Activated CD4-positive, alpha-beta T cell treated with anti-CD3 and anti-CD28 coated beads, Interleukin-2, amount 10 ng/mL, durations not matched to agents 7 days and 5 days (primary cell): ENCODE data around the gene STMN1. TPM values are rescaled to one million over a fixed set of nuclear protein-coding genes. Genes with fewer than 3 reads are reported as not detected.

Experiments
- CTCF ChIA-PET: fragments of 350-600 bp; sonication (Branson Sonifier 250); formaldehyde crosslinking; loops from one replicate; lab custom pipeline; 2021; ENCODE audit warnings: antibody characterized with exemption; lab: Charles Lee
- POLR2A ChIA-PET: fragments of 350-600 bp; sonication (Branson Sonifier 250); formaldehyde crosslinking; loops from one replicate; lab custom pipeline; 2021; ENCODE audit warnings: antibody characterized with exemption; lab: Charles Lee
- DNase-seq: peaks from one replicate; pipeline ENCODE4 v3.0.0-alpha.2; 2020
- H3K27ac Mint-ChIP-seq: one replicate; pipeline ENCODE4 v1.8.0; 2021; ENCODE audit warnings: mild to moderate bottlenecking, moderate library complexity, mixed read lengths
- H3K27me3 Mint-ChIP-seq: one replicate; pipeline ENCODE4 v1.8.0; 2021; ENCODE audit warnings: mixed read lengths
- H3K36me3 Mint-ChIP-seq: one replicate; pipeline ENCODE4 v1.8.0; 2021; ENCODE audit warnings: low read depth, mixed read lengths
- H3K4me1 Mint-ChIP-seq: one replicate; pipeline ENCODE4 v1.8.0; 2021; ENCODE audit warnings: mixed read lengths
- H3K4me3 Mint-ChIP-seq: one replicate; pipeline ENCODE4 v1.8.0; 2021; ENCODE audit warnings: mild to moderate bottlenecking, moderate library complexity, mixed read lengths
- H3K9me3 Mint-ChIP-seq: one replicate; pipeline ENCODE4 v1.8.0; 2021; ENCODE audit warnings: mixed read lengths
- total RNA-seq, 2 experiments: library from RNA; stranded (reverse); gene quantifications; one replicate each; pipeline ENCODE4 v1.2.3, GENCODE V29; 2021

Gene STMN1
- total RNA-seq, 2 experiments from 2014 or later: 800 to 1,022 TPM

DNA sequence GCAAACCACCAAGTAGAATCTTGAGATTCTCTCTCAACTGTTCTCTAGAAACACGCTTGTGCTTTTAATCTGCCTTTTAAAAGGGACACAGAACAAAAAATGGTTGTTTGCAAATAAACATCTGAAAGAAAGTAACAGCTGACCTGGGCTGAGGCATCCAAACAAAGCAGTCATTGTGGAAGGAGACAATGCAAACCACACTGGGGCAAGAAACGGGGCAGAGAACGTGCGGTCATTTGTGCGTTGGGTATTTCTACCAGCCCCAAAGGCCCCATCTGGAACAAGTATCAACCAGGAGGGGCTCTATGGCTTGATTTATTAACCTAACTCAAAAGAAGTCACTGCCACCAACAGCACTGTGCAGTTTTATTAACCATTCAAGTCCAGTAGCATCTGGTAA, 6.0 kb downstream of the STMN1 start:
- peaks cover 70% of the 10 kb centered on the region for H3K36me3 Mint-ChIP-seq
- DNase-seq: no peak
- H3K4me3 Mint-ChIP-seq: no peak overlapping the region
- ChIA-PET POLR2A (no interaction called here), CTCF (interaction anchor here (1.0 to 9.8 kb wide), 3 partner anchors 16 to 105 kb away, joined by 3 to 154 read pairs (median 3); partner anchors contain the start of gene PAFAH2)
- H3K27ac Mint-ChIP-seq: peak overlapping the region; percentile 80
- H3K27me3 Mint-ChIP-seq: no peaks in the 10 kb centered on the region
- H3K9me3 Mint-ChIP-seq: no peaks in the 10 kb centered on the region
- H3K4me1 Mint-ChIP-seq: peaks cover 58% of the 10 kb centered on the region

DNA sequence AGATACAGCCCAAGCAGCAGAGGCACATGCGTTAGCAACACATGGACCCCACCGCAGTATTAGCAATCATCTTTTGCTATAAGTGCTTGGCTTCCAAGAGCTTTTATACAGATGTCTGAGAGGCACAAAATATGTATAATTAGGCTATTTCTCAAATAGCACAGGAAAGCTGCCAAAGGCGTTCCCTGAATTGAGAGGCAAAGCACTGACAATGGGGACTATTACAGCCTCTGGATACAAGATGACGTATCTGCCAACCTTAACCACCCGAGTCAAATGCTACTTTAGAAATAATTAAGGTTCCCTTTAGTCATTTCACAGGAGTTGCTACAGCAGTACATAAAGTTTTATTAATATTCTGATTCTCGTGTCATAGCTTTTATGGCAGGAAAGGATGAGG, 6.4 kb downstream of the STMN1 start:
- no peaks in the 10 kb centered on the region for H3K9me3 Mint-ChIP-seq
- peaks cover 68% of the 10 kb centered on the region for H3K36me3 Mint-ChIP-seq
- H3K4me1 Mint-ChIP-seq: peaks cover 61% of the 10 kb centered on the region
- H3K4me3 Mint-ChIP-seq: no peak overlapping the region
- POLR2A ChIA-PET: no interaction called here
- CTCF ChIA-PET: interaction anchor here (1.3 to 9.8 kb wide), 2 partner anchors 97 to 105 kb away, joined by 3 to 154 read pairs; partner anchors contain the start of gene PAFAH2
- no peak for DNase-seq
- H3K27me3 Mint-ChIP-seq: no peaks in the 10 kb centered on the region
- H3K27ac Mint-ChIP-seq: peak overlapping the region; percentile 80

DNA sequence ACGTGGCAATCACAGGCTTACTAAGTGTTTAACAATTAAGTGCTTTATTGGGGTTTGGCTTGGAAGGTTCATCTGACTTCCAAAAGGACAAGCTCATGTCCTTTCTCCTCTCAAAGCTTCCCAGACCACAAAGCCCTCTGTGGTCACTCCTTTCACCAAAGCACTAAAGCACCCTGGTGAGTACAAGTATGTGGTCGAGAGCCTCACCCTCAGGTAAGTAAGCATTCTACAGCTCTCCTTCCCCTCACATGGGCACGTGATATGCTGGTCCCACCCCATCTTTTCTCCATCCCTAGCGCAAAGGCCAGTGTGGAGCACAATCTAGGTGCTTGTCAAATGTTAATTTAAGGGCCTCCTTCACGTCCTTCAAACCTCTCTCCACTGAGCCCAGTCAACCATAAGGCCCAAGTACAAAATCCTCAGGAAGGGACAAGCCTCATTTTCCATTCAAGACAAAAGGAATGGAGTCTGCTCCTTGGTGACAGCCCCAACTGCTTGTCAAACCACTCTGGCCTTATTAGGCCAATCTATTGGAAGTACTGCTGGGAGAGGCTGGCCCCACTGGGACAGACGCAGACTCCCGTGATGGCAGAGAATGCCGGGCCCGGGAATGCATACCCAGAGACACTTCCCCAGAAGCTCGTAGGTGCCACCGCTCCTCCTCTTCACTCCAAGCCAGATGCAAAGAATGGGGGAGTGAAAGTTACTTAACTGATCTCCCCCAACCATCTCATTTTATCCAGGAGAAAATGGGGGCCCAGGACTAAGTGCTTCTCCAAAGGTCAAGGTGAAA, 7.8 kb downstream of the STMN1 start:
- Mint-ChIP-seq H3K4me3 (no peak overlapping the region), H3K27me3 (no peaks in the 10 kb centered on the region), H3K9me3 (no peaks in the 10 kb centered on the region), H3K27ac (peak overlapping the region; percentile 58), H3K4me1 (peaks cover 50% of the 10 kb centered on the region), H3K36me3 (peaks cover 56% of the 10 kb centered on the region)
- CTCF ChIA-PET: interaction anchor here (0.6 to 9.8 kb wide), 2 partner anchors 98 to 787 kb away, joined by 4 to 154 read pairs; partner anchors contain the start of gene PAFAH2
- DNase-seq: no peak
- POLR2A ChIA-PET: interaction anchor here (0.8 to 1.1 kb wide), 2 partner anchors 99 kb away, joined by 3 read pairs; partner anchors contain the start of gene PAFAH2

DNA sequence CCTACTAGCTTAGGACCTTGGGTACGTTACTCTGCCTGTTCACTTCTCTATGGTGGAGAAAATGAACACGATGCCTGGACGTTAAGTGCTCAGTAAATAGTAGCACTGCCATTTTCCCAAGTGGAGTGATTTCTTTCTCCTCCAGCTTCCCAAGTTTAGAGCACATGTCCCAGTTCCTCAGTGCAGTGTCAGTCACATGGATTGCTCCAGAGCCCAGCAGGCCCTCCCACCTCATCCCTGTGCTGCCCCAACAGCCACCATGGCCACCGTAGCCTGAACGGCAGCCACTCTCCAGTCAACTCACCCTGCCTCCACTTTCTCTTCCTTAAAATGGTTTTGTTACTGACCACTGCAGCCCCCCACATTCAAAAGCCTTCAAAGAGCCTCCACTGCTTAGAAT, 8.5 kb downstream of the STMN1 start:
- CTCF ChIA-PET: interaction anchor here (0.6 to 9.8 kb wide), 3 partner anchors 99 to 786 kb away, joined by 4 to 154 read pairs (median 6); partner anchors contain the start of gene PAFAH2
- Mint-ChIP-seq H3K27ac (peak overlapping the region; percentile 57), H3K9me3 (no peaks in the 10 kb centered on the region), H3K4me1 (peaks cover 44% of the 10 kb centered on the region), H3K27me3 (no peaks in the 10 kb centered on the region), H3K36me3 (peaks cover 51% of the 10 kb centered on the region), H3K4me3 (no peak overlapping the region)
- no peak for DNase-seq
- POLR2A ChIA-PET: interaction anchor here (0.8 kb wide), 1 partner anchor 100 kb away, joined by 3 read pairs; the partner anchor contains the start of gene PAFAH2

DNA sequence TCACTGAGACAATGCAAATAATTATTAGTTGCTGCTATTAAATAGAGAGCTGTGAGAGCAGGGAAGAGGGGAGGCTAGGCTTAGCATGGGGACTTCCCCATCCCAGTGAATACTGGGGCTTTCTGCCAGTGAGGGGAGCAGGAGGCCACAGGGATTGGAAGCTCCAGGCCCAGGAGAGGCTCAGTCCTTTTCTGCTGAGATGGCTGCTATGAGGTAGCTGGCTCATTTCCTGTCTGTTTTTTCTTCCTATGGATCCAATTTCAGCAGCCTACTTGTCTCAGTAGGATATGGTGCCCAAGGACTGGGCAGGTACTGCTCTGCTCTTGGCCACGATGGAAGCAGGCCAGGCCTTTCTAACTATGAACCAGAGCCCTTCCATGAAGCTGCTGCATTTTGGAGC, 10.0 kb downstream of the STMN1 start:
- Mint-ChIP-seq H3K4me1 (peaks cover 34% of the 10 kb centered on the region), H3K27me3 (no peaks in the 10 kb centered on the region), H3K9me3 (no peaks in the 10 kb centered on the region), H3K27ac (peak overlapping the region; percentile 60), H3K36me3 (peaks cover 40% of the 10 kb centered on the region), H3K4me3 (no peak overlapping the region)
- ChIA-PET POLR2A (interaction anchor here (0.7 to 1.8 kb wide), 4 partner anchors 8 to 107 kb away, joined by 3 to 10 read pairs (median 4); partner anchors contain the start of gene PAFAH2), CTCF (interaction anchor here (0.6 to 9.8 kb wide), 26 partner anchors 10 to 615 kb away, joined by 3 to 154 read pairs (median 6); partner anchors contain the start of genes C1orf232, PAFAH2 and STMN1)
- DNase-seq: no peak

DNA sequence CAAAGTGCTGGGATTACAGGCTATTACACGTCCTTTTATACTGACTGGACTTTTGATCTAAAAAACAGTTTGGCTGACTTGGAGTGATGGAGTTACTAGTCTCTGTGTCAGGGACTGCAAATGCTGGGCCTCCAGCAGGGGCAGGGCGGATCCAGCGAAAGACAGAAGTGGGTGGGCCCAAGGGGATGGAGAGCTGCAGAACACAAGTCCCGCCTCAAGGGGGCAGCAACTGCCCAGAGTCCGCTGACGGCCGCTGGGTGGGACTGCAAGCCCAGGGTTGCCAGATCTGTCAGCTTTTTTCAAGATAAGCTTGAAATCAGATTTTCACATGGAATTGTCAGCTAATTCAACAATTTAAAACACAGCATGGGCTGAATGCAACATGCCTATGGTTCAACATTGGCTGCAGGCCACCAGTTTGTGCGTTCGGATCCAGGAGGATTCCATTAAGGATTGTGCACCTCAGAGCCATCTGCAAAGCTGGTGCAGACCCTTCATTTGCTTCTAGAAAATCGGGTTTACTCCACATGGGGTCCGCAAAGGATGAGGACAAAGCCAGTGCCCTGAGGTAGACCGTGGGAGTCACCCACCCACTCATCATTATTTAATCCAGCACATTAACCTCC, 10.7 kb downstream of the STMN1 start:
- H3K9me3 Mint-ChIP-seq: no peaks in the 10 kb centered on the region
- H3K27ac Mint-ChIP-seq: peak overlapping the region; percentile 76
- POLR2A ChIA-PET: interaction anchor here (0.6 to 1.8 kb wide), 4 partner anchors 9 to 311 kb away, joined by 3 to 10 read pairs (median 5); partner anchors contain the start of gene PAFAH2
- H3K4me1 Mint-ChIP-seq: peaks cover 26% of the 10 kb centered on the region
- no peak overlapping the region for H3K4me3 Mint-ChIP-seq
- DNase-seq: peak; percentile 92
- H3K36me3 Mint-ChIP-seq: peaks cover 32% of the 10 kb centered on the region
- no peaks in the 10 kb centered on the region for H3K27me3 Mint-ChIP-seq
- CTCF ChIA-PET: interaction anchor here (0.5 to 9.8 kb wide), 39 partner anchors 10 to 508 kb away, joined by 3 to 154 read pairs (median 5); partner anchors contain the start of genes C1orf232, PAFAH2, PAQR7 and STMN1

DNA sequence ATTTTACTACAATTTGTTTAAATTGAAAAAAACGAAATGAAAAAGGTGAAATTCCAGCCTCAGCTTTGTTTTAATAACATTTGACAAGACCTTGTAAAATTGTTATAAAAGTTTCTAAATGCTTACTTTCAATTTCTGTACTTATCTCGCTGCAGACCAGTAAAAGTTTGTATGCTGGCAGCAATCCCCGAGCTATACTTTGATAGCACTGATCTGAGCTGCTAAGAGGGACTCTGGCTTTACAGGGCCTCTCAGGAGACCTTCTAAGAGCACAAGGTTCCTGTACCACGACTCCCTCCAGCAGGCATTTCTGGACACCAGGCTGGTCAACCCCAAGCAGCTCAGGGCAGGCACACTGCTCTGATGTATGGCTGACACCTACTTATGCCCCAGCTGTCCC, 13.1 kb downstream of the STMN1 start:
- Mint-ChIP-seq H3K36me3 (peaks cover 12% of the 10 kb centered on the region), H3K4me1 (peaks cover 15% of the 10 kb centered on the region), H3K4me3 (no peak overlapping the region), H3K9me3 (no peaks in the 10 kb centered on the region), H3K27ac (no peak overlapping the region), H3K27me3 (no peaks in the 10 kb centered on the region)
- CTCF ChIA-PET: interaction anchor here (0.6 to 9.8 kb wide), 3 partner anchors 104 to 1605 kb away, joined by 3 to 154 read pairs (median 3); partner anchors contain the start of gene PAFAH2
- DNase-seq: no peak
- POLR2A ChIA-PET: no interaction called here

DNA sequence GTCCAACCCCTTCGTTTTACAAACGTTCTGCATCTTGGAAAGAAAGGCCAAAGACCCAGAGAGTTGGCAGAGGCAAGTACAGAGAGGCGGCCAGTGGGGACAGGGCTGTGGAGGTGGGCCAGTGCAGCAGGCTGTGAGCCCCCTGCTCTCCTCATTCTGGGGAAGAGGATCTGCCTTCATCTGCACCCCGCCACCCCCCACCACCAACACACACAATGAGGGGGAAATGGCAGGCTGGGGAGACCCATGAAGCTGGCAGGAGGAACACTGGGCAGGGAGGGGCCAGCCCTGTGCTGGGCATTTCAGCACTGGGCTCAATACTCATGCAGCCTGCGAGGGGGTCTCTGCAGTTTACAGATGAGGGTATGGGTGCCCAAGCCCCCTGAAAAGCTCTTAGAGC, 14.6 kb downstream of the STMN1 start:
- Mint-ChIP-seq H3K36me3 (peaks cover 6% of the 10 kb centered on the region), H3K27me3 (no peaks in the 10 kb centered on the region), H3K4me3 (no peak overlapping the region), H3K4me1 (peaks cover 15% of the 10 kb centered on the region), H3K27ac (no peak overlapping the region), H3K9me3 (no peaks in the 10 kb centered on the region)
- ChIA-PET POLR2A (no interaction called here), CTCF (interaction anchor here (0.7 to 1.4 kb wide), 4 partner anchors 98 to 106 kb away, joined by 3 to 4 read pairs (median 3); no protein-coding TSS in a partner anchor)
- no peak for DNase-seq

DNA sequence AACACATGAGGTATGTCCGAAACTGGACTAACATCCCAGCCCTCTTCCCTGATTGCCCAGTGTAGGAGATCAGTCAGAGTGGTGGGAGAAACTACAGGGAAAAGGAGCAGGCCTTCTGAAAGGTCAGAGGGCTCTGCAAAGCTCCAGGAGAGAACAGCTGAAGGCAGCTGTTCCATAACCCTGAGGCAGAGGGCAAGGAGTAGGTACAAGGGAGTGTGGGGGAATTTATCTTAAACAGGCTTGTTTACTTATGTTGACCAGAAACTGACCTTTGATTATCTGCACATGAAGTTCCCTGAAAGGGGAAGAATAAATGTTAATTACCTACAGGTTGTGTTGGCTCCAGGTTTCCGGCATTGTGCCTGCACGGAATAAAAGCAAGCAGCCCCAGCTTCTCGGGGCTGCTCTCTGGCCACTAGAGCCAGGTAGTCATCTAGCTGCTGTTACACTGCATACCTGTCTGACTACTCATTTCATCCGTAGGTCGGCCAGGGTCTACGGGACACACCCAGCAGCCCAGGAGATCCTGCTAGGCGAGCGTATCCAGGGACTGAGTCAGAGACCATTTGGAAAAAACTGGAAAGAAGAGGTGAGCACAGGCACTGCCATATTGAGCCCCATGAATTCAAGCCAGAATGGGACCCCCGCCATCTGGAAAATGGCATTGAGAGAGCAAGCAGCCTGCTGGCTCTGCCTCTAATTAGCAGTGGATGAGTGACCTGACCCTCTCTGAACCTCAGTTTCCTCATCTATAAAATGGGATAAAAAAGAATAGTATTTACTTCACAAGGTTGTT, 15.8 kb downstream of the STMN1 start:
- Mint-ChIP-seq H3K4me1 (peaks cover 7% of the 10 kb centered on the region), H3K4me3 (no peak overlapping the region), H3K36me3 (peaks cover 4% of the 10 kb centered on the region), H3K27me3 (no peaks in the 10 kb centered on the region), H3K9me3 (no peaks in the 10 kb centered on the region), H3K27ac (no peak overlapping the region)
- DNase-seq: no peak
- CTCF ChIA-PET: interaction anchor here (1.2 kb wide), 1 partner anchor 107 kb away, joined by 3 read pairs; the partner anchor contains the start of gene PAFAH2
- POLR2A ChIA-PET: no interaction called here

DNA sequence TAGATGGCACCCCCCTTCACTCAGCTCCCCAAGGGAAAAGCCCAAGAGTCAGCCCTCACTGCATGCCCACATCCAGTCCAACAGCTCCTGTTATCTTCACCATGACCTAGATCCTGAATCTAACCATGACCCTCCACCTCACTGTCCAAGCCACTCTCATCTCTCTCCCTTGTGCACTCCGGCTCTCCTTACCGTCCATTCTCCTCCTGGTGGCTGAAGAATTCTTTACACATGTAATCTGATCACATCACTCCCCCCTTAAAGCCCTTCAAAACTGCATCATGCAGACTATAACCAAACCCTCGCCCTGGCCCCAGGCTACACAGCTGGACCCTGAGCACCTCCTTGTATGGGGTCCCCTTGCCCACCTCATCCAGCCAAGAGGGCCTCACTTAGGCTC, 16.7 kb downstream of the STMN1 start:
- H3K9me3 Mint-ChIP-seq: no peaks in the 10 kb centered on the region
- no peak for DNase-seq
- H3K4me3 Mint-ChIP-seq: no peak overlapping the region
- CTCF ChIA-PET: interaction anchor here (0.6 to 1.2 kb wide), 2 partner anchors 108 to 137 kb away, joined by 3 to 4 read pairs; partner anchors contain the start of gene PAFAH2
- POLR2A ChIA-PET: no interaction called here
- no peaks in the 10 kb centered on the region for H3K4me1 Mint-ChIP-seq
- H3K36me3 Mint-ChIP-seq: no peaks in the 10 kb centered on the region
- no peaks in the 10 kb centered on the region for H3K27me3 Mint-ChIP-seq
- no peak overlapping the region for H3K27ac Mint-ChIP-seq

DNA sequence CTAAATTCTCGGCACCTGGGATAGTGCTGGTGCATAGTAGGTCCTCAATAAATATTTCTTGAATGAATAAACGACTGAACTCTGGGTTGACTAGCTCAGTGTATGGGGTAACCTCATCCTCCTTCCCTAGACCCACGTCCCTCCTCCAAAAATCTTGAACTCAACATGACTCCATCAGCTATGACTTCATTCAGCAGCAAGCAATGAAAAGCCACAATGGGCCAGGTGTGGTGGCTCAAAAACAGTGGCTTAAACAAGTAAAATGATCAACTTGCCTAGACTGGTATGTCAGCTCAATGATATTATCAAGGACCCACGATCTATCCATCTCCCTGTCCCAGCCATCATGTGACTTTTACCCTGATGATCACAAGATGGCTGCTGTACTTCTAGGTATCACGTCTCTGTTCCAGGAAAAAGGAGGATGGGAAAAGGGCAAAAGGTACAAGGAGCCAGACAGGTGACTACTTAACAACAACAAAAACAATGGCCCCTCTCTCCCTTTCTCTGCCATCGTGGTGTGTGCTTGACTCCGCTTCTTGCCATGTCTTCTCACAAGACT, 17.7 kb downstream of the STMN1 start:
- H3K4me3 Mint-ChIP-seq: no peak overlapping the region
- ChIA-PET POLR2A (no interaction called here), CTCF (interaction anchor here (0.6 to 1.6 kb wide), 2 partner anchors 109 to 687 kb away, joined by 3 to 5 read pairs; partner anchors contain the start of gene PAFAH2)
- no peaks in the 10 kb centered on the region for H3K36me3 Mint-ChIP-seq
- no peak for DNase-seq
- H3K4me1 Mint-ChIP-seq: no peaks in the 10 kb centered on the region
- H3K27me3 Mint-ChIP-seq: no peaks in the 10 kb centered on the region
- H3K9me3 Mint-ChIP-seq: no peaks in the 10 kb centered on the region
- no peak overlapping the region for H3K27ac Mint-ChIP-seq
